Stomach (tissue), 4 donors: ENCODE results near the gene ATXN1.
"Not testable (repeated sequence)": the region's sequence is repeated elsewhere in the genome, so short reads cannot be mapped to it uniquely, and the experiment has no call there.

Source experiments
- EP300 ChIP-seq: sonication (generic); formaldehyde crosslinking; IDR thresholded peaks from one replicate; pipeline ENCODE4 v1.6.1; 2017; ENCODE audit warnings: antibody characterized with exemption
- POLR2AphosphoS5 ChIP-seq, 3 donors: sonication (generic); formaldehyde crosslinking; IDR thresholded peaks; one replicate each; pipeline ENCODE4 v1.6.1; 2016; ENCODE audit warnings: antibody characterized with exemption in 3 of 3
- TF ChIP-seq, protein P1 (sequence below), 7 experiments: fragments of 450-650 bp in 4 of 7; fragments of 200-600 bp in 3 of 7; sonication (generic) in 3 of 7; IDR thresholded peaks; one replicate each; pipeline ENCODE4 v1.5.1; 2016 to 2019; ENCODE audit warnings: antibody characterized with exemption in 7 of 7, control low read depth in 2 of 7, mild to moderate bottlenecking in 1 of 7

DNA sequence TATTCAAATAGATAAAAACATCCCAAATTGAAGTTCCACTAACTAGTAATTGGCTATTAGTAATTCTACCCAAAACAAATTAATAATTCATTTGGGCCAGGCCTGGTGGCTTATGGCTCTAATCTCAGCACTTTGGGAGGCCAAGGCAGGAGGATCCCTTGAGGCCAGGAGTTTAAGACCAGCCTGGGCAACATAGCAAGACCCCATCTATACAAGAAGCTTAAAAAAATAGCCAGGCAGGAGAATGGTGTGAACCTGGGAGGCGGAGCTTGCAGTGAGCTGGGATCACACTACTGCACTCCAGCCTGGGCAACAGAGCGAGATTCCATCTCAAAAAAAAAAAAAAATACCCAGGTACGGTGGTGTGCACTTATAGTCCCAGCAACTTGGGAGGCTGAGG, 379.3 kb downstream of the ATXN1 start:
- TF ChIP-seq, protein P1, sequence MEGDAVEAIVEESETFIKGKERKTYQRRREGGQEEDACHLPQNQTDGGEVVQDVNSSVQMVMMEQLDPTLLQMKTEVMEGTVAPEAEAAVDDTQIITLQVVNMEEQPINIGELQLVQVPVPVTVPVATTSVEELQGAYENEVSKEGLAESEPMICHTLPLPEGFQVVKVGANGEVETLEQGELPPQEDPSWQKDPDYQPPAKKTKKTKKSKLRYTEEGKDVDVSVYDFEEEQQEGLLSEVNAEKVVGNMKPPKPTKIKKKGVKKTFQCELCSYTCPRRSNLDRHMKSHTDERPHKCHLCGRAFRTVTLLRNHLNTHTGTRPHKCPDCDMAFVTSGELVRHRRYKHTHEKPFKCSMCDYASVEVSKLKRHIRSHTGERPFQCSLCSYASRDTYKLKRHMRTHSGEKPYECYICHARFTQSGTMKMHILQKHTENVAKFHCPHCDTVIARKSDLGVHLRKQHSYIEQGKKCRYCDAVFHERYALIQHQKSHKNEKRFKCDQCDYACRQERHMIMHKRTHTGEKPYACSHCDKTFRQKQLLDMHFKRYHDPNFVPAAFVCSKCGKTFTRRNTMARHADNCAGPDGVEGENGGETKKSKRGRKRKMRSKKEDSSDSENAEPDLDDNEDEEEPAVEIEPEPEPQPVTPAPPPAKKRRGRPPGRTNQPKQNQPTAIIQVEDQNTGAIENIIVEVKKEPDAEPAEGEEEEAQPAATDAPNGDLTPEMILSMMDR (IDR thresholded peaks at IDR 0.05): not testable (repeated sequence)
- TF ChIP-seq EP300; POLR2AphosphoS5 (IDR thresholded peaks at IDR 0.05): not testable (repeated sequence)
